Tongue (tissue), 2 donors: ENCODE measurements around the gene PDXDC1. TPM values are rescaled to one million over a fixed set of nuclear protein-coding genes. Genes with fewer than 3 reads are reported as not detected.
"Not testable (repeated sequence)": the region's sequence is repeated elsewhere in the genome, so short reads cannot be mapped to it uniquely, and the experiment has no call there.

ENCODE experiments used
- DNase-seq: peaks from one replicate; pipeline ENCODE4 v3.0.0-alpha.2; 2015
- total RNA-seq: library from RNA; depleted of rRNA; stranded (reverse); fragments of >200 nt; gene quantifications from one replicate; pipeline ENCODE4 v1.2.3, GENCODE V29; 2014

Gene PDXDC1, protein sequence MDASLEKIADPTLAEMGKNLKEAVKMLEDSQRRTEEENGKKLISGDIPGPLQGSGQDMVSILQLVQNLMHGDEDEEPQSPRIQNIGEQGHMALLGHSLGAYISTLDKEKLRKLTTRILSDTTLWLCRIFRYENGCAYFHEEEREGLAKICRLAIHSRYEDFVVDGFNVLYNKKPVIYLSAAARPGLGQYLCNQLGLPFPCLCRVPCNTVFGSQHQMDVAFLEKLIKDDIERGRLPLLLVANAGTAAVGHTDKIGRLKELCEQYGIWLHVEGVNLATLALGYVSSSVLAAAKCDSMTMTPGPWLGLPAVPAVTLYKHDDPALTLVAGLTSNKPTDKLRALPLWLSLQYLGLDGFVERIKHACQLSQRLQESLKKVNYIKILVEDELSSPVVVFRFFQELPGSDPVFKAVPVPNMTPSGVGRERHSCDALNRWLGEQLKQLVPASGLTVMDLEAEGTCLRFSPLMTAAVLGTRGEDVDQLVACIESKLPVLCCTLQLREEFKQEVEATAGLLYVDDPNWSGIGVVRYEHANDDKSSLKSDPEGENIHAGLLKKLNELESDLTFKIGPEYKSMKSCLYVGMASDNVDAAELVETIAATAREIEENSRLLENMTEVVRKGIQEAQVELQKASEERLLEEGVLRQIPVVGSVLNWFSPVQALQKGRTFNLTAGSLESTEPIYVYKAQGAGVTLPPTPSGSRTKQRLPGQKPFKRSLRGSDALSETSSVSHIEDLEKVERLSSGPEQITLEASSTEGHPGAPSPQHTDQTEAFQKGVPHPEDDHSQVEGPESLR
- total RNA-seq, result 69.1 TPM

DNA sequence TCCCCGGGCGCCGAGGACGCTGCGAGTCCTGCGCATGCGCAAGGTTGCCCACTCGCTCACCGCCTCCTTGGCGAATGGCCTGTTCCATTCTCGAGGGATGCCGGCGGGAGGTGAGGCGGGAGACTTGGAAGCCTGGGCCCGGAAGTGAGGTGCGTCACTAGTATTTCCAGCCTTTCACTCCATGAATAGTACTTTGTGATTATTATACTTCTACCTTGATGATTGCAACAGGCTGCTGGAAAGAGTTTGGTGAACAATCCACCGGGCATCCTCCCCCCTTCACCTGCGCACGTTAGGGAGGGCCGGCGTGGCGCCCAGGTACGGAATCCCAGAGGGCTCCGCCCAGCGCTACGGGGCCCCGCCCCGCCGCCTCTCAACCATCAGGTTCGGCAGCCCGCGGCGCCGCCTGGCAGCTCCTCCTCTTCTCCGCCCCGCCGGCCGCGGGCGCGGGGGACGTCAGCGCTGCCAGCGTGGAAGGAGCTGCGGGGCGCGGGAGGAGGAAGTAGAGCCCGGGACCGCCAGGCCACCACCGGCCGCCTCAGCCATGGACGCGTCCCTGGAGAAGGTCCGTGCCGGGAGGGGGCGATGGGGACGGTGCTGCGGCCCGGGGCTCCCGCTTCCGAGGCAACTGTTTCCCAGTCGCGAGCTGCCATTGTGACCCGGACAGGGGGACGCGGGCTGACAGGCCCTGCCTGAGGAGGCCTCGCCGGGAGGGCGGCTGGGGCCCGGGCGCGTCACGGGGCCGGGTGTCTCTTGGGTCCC lies at the start of gene PDXDC1:
Gene PDXDC1, plus strand, starts transcription at position 371 of the 762 bp plus-strand sequence. Its CDS starts 174 bp downstream, at position 545.
- peak; percentile 92 for DNase-seq

DNA sequence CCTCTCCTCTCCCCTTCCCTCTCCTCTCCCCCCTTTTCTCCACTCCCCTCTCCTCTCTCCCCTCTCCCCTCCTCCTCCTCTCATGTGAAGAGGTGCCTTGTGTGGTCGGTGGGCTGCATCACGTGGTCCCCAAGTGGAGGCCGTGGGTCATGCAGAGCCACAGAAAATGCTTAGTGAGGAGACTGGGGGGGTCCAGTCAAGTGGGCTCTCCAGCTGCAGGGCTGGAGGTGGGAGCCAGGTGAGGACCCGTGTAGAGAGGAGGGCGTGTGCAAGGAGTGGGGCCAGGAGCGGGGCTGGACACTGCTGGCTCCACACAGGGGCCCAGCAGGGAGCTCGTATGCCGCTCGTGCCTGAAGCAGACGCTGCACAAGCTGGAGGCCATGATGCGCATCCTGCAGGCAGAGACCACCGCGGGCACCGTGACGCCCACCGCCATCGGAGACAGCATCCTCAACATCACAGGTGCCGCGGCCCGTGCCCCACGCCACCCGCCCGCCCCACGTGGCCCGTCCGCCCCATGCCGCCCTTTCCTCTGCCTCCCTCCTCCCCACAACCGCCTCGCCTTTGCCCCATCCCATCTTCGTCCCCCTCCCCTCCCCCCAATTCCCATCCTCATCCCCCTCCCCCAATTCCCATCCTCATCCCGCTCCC lies 46.6 kb upstream of the PDXDC1 start:
- peak; percentile 8 for DNase-seq

DNA sequence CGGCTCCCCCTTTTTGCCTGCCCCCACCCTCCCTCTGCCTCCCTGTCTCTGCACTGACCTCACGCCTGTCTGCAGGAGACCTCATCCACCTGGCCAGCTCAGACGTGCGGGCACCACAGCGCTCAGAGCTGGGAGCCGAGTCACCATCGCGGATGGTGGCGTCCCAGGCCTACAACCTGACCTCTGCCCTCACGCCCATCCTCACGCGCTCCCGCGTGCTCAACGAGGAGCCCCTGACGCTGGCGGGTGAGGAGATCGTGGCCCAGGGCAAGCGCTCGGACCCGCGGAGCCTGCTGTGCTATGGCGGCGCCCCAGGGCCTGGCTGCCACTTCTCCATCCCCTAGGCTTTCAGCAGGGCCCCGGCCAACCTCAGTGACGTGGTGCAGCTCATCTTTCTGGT lies 45.6 kb upstream of the PDXDC1 start:
- DNase-seq, result not testable (repeated sequence)

DNA sequence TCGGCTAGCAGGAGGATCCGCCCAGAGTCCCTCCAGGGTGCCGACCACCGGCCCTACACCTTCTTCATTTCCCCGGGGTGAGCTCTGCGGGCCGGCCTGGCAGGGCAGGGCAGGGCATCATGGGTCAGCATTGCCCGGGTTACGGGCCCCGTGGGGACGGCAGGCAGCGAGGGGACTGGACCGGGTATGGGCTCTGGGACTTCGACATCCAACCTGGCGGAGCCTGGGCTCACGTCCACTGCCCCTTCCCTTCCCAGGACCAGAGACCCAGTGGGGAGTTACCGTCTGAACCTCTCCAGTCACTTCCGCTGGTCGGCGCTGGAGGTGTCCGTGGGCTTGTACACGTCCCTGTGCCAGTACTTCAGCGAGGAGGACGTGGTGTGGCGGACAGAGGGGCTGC lies 44.6 kb upstream of the PDXDC1 start:
- not testable (repeated sequence) for DNase-seq

DNA sequence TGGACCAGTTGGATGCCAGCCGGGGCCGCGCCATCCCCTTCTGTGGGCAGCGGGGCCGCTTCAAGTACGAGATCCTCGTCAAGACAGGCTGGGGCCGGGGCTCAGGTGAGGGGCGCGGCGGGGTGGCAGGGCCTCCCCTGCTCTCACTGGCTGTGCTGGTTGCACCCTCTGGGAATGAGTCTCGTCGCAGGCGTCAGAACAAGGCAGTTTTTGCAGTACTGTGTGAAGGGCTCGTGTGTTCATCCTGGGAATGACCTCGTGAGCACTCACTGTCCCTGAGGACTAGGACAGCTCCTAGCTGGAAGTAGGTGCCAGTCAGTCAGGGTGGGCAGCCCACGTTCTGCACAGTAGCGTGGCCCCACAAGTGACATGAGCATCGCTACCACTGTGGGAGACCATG lies 43.9 kb upstream of the PDXDC1 start:
- not testable (repeated sequence) for DNase-seq

DNA sequence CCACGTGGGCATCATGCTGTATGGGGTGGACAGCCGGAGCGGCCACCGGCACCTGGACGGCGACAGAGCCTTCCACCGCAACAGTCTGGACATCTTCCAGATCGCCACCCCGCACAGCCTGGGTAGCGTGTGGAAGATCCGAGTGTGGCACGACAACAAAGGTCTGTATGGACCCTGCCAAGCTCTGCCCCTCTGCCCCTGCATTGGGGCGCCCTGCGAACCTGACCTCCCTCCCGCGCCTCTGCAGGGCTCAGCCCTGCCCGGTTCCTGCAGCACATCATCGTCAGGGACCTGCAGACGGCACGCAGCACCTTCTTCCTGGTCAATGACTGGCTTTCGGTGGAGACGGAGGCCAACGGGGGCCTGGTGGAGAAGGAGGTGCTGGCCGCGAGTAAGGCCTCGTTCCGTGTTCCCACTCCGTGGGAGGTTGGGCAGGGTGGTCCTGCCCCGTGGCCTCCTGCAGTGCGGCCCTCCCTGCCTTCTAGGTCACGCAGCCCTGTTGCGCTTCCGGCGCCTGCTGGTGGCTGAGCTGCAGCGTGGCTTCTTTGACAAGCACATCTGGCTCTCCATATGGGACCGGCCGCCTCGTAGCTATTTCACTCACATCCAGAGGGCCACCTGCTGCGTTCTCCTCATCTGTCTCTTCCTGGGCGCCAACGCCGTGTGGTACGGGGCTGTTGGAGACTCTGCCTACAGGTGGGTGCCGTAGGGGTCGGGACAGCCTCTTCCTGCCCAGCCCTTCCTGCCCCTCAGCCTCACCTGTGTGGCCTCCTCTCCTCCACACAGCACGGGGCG lies 42.0 kb upstream of the PDXDC1 start:
- not testable (repeated sequence) for DNase-seq

DNA sequence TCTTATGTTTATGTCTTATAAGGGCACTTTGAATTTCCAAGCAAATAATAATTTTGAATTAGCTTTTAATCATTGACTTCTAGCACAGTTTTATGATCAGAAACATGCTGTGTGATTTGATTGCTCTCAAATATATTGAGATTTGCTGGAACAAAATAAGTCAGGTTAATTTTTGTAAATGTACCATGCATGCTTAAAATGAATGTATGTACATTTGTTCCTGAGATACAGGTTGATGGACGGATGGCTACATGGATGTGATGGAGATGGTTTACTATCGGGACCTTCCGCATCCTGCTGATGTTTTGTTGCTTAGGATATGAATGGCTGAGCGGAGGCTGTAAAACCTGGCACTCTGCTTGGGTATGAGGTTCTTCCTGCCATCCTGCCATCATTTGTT lies 37.7 kb upstream of the PDXDC1 start, which contains the start of gene NPIPA1:
Gene NPIPA1, plus strand, starts transcription at position 301 of the 400 bp plus-strand sequence. Its CDS starts 0 bp downstream, at position 301.
- DNase-seq, result not testable (repeated sequence)

DNA sequence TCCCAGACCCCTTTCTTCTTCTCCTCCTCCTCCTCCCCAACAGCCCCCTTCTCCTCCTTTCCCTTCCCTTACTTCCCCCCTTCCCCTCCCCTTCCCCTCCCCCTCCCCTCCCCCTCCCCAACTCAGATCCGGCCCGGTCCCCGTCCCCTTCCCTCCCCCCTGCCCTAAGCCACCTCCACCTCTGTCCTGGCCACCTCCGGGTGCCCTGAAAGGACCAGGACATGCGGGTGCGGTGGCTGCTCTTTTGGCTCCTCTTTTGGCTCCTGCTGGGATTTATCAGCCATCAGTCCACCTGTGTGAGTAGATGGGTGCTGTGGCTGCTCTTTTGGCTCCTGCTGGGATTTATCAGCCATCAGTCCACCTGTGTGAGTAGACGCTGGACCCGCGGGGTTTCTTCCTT lies 36.8 kb upstream of the PDXDC1 start:
- DNase-seq, result not testable (repeated sequence)

DNA sequence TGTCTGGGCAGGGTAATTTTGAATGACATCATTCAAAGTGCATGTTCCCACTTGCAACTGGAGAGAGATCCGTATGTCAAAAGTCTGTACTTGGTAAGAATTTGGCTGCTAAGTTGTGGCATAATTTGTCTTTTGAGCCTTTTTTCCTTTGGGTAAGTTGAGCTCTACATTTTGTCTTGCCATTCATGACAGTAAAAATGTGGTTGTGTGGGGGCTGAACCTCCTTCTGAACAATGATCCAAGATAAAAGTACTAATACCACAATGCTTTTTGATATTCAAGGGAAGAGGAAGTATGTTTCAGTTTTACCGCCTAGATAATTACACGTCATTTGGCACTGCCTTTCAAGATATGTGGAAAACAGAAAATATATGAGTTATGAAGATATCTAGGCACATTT lies 32.1 kb upstream of the PDXDC1 start:
- DNase-seq, result not testable (repeated sequence)

DNA sequence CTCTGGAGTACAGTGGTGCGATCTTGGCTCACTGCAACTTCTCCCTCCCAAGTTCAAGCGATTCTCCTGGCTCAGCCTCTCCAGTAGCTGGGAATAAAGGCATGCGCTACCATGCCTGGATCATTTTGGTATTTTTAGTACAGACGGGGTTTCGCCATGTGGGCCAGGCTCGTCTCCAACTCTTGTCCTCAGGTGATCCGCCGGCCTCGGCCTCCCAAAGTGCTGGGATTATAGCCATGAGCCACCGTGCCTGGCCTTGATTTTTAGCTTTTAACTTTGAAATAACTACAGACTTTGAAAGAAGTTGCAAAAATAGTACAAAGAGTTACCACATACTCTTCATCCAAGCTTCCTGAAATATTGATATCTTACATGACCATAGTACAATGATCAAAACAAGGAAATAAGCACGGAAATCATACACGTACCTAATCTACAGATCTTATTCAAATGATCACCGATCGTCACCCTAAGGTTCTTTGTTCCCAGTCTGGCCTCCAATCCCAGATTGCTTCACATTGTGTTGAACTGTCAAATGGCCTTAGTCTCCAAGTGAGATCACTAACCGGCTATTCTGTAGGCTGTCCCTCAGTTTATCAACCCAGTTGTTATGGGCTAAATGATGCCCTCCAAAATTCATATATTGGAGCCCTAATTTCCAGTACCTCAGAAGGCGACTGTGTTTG lies 19.1 kb upstream of the PDXDC1 start:
- no peak for DNase-seq

DNA sequence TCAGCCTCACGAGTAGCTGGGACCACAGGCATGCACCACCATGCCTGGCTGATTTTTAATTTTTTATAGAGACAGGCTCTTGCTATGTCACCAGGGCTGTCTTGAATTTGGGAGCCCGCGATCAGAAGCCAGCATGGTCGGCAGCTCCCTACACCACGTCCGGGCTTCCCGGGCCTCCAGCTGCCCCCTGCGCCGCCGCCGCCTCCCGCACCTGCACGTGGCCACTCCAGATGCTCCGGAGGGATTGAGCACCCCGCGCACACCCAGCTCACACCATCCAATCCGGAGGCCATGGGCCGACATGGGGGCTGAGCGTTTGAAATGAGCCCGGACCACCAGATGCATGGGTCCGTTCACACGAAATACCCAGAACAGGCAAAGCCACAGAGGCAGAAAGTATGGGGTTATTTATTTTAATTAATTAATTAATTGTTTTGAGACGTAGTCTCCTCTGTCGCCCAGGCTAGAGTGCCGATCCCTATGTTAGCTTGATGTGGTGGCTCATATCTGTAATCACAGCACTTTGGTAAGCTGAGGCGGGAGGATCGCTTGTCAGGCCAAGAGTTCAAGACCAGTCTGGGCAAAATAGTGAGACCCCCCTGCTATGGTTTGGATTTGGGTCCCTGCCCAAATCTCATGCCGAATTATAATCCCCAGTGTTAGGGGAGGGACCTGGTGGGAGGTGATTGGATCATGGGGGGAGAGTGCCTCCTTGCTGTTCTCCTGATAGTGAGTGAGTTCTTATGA lies 17.1 kb upstream of the PDXDC1 start:
- no peak for DNase-seq

DNA sequence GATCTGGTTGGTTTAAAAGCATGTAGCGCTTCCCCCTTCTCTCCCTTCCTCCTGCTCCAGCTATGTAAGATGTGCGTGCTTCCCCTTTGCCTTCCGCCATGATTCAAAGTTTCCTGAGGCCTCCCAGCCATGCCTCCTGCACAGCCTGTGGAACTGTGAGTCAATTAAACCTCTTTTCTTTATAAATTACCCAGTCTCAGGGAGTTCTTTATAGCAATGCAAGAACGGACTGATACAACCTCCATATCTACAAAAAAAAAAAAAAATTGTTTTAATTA lies 16.6 kb upstream of the PDXDC1 start:
- DNase-seq, result no peak

DNA sequence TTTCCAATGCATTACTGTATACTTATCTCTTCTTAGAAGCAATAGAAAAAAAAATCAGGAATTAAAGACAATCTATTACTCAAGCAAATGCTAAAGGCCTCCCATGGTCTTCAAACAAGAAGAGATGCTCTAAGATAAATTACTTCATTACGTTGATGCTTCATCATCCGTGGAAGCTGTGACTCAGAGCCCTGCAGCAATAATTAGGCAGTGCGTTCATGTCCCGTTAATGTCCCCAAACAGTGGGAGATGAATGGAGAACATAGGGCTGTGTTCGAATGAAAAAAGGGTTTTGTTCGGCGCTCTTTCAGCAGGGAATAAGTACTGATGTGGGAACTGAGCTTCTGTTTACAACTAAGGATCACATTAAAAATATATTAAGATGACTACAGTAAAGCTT lies 15.9 kb upstream of the PDXDC1 start:
- DNase-seq, result no peak

DNA sequence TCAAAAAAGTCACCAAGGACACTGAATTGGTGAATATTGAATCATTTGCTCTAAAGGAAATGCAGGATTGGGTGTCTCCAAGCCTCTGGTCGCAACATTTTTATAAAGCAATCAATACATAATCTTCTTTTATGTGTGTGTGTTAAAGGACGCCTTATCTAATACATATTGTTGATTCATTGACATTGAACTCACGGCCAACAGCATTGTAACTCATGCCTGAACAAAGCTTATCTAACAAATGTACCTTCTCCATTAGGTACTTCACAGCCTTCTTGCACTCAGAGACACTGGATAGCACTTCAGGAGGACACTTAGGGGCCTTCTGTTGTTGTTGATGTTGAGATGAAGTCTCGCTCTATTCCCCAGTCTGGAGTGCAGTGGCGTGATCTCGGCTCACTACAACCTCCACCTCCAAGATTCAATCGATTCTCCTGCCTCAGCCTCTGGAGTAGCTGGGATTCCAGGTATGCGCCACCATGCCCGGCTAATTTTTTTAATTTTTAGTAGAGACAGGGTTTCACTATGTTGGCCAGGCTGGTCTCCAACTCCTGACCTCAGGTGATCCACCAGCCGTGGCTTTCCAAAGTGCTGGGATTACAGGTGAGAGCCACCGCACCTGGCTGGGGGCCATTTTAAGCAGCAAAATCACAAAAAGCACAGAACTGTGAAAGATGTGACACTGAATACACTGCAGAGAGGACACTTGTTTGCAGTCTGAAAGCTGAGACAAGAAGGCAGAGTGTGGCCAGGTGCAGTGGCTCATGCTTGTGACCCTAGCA lies 13.2 kb upstream of the PDXDC1 start:
- DNase-seq, result no peak

DNA sequence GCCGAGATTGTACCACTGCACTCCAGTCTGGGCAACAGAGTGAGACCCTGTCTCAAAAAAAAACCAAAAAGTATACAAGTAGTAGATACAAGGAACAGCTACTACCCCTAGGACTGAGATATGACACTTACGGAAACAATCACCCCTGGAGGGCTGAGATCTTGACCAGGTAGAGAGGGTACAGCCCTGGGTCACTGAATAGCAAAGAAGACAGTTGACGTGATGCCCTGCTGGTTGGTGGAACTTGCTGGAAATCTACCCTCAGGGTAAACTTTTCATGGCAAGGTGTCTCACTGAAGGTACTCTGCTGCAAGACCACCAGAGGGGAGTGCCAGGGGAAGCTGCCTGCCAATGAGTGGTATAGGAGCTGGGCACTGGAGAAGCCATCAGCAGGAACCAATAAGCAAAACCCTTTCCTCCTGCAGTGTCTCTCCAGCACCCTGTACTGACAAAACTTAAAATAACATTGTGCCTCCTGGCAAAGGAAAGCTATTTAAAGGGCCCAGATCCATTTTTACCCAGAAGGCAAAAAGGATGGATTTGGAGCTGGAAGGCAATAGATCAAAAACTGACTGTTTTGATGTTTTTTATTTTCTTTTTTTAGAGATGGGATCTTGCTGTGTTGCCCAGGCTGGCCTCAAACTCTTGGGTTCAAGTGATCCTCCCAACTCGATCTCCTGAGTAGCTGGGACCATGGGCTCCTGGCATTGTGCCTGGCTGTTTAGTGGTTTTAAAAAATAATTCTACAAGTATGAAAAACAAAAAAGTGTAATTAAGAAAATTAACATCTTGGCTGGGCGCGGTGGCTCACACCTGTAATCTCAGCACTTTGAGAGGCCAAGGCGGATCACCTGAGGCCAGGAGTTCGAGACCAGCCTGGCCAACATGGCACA lies 11.3 kb upstream of the PDXDC1 start:
- no peak for DNase-seq

DNA sequence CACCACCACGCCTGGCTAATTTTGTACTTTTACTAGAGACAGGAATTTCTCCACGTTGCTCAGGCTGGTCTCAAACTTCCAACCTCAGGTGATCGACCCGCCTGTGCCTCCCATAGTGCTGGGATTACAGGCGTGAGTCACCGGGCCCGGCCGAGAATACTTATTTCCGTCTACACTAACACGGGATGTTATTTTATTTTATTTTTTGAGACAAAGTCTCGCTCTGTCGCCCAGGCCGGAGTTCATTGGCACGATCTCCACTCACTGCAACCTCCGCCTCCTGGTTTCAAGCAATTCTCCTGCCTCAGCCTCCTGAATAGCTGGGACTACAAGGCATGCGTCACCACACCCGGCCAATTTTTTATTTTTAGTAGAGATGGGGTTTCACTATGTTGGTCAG lies 9.5 kb upstream of the PDXDC1 start:
- DNase-seq, result no peak

DNA sequence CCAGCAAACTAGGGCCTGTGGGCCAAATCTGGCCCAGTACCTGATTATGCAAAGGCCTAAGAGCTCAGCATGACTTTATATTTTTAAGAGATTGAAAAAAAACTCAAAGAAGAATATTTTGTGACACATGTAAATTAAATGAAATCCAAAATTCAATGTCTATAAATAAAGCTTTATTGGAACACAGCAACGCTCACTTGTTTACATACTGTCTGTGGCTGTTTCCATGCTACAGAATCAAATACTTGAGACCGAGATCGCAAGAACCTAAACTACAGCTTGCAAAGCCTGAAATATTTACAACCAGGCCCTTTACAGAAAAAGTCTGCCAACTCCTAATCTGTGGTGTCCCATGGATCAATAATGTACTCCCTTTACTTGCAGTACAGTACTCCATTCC lies 5.0 kb upstream of the PDXDC1 start:
- not testable (repeated sequence) for DNase-seq

DNA sequence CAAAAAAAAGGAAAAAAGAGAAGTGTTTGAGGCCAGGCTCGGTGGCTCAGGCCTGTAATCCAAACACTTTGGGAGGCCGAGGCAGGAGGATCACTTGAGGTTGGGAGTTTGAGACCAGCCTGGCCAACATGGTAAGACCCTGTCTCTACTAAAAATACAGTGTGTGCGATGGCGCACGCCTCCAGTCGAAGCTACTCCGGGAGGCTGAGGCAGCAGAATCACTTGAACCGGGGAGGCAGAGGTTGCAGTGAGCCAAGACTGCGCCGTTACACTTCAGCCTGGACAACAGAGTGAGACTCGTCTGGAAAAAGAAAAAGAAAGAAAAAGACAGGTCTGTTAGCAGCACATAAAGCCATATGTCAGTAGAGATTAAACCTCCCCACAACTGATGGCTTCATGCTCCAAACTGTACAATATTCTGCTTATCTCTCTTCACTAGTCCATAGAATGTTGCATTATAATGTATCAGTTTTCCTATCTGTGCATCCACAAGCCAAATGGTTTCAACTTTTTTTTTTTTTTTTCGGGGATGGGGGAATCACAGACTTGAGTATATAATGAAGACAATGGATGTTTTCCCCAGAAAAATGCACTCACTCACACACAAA lies 3.1 kb upstream of the PDXDC1 start:
- DNase-seq, result not testable (repeated sequence)
